HEK293T (cell line): ENCODE measurements around the gene ATG9B.

Source experiments
- CTCF ChIA-PET: fragments of 350-600 bp; formaldehyde crosslinking; extraction: SDS; loops from one replicate; lab custom pipeline; 2021; ENCODE audit warnings: antibody characterized with exemption, inconsistent platforms; lab: Yijun Ruan, JAX
- POLR2A ChIA-PET: fragments of 350-600 bp; formaldehyde crosslinking; extraction: SDS; loops from one replicate; lab custom pipeline; 2020; ENCODE audit warnings: antibody characterized with exemption, inconsistent platforms; lab: Yijun Ruan, JAX
- DNase-seq: peaks from one replicate; pipeline ENCODE4 v3.0.0; 2012; ENCODE audit warnings: mixed read lengths; ENCODE audit errors: extremely low spot score
- BHLHE40 ChIP-seq: fragments of 450-650 bp; IDR thresholded peaks from 2 replicates; pipeline ENCODE4 v1.6.1; 2016; ENCODE audit warnings: mild to moderate bottlenecking, moderate library complexity, borderline replicate concordance
- CTBP1 ChIP-seq: fragments of 450-650 bp; IDR thresholded peaks from 2 replicates; pipeline ENCODE4 v1.6.1; 2016; ENCODE audit warnings: borderline replicate concordance
- FOXA1 ChIP-seq: fragments of 450-650 bp; IDR thresholded peaks from 2 replicates; pipeline ENCODE4 v1.6.1; 2016; ENCODE audit warnings: mild to moderate bottlenecking
- FOXM1 ChIP-seq: fragments of 450-650 bp; IDR thresholded peaks from 2 replicates; pipeline ENCODE4 v1.6.1; 2017; ENCODE audit warnings: mild to moderate bottlenecking, borderline replicate concordance
- L3MBTL2 ChIP-seq: fragments of 450-650 bp; conservative IDR thresholded peaks from 2 replicates; pipeline ENCODE4 v1.6.1; 2016; ENCODE audit warnings: mild to moderate bottlenecking
- NFRKB ChIP-seq: fragments of 450-650 bp; IDR thresholded peaks from 2 replicates; pipeline ENCODE4 v1.6.1; 2016; ENCODE audit warnings: mild to moderate bottlenecking, moderate library complexity
- SP1 ChIP-seq: fragments of 450-650 bp; IDR thresholded peaks from 2 replicates; pipeline ENCODE4 v1.6.1; 2017
- SUZ12 ChIP-seq: fragments of 450-650 bp; IDR thresholded peaks from 2 replicates; pipeline ENCODE4 v1.6.1; 2016; ENCODE audit warnings: mild to moderate bottlenecking
- TARDBP ChIP-seq: fragments of 450-650 bp; IDR thresholded peaks from 2 replicates; pipeline ENCODE4 v1.6.1; 2016
- ZNF384 ChIP-seq: fragments of 450-650 bp; IDR thresholded peaks from 2 replicates; pipeline ENCODE4 v1.6.1; 2016

Gene ATG9B

DNA sequence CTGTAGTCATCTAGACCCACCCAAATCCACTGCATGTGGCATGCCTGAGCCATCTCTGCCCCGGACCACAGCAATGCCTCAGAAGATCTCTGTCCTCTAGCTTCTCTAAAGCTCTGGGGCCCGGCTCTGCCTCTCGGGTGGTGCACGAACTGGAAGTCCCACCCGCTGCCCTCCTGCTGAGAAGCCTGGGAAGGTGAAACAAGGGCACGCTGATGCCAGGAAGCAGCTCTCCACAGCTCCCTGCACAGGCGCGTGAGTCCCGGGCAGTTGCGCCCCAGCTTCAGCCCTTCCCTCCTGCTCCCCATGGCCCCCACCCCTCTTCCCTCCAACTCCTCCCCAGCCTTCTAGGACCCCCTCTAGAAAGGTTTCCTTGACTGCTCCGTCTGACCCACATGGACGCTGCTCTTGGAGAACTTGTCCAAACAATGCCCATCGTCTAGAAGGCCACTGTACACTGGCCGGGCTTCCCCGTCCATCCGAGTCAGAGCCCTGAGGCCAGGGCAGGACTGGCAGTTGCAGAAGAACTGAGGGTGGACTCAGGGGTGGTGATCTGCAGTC lies 58.9 kb downstream of the ATG9B start:
- TF ChIP-seq NFRKB (no peak), CTBP1 (no peak), TARDBP (no peak), L3MBTL2 (no peak), BHLHE40 (no peak), FOXA1 (no peak), SUZ12 (no peak), ZNF384 (no peak), FOXM1 (no peak), SP1 (no peak)
- no peak for DNase-seq
- ChIA-PET CTCF (interaction anchor here (0.7 to 2.9 kb wide), 9 partner anchors 10 to 142 kb away, joined by 3 to 33 read pairs (median 4); no protein-coding TSS in a partner anchor), POLR2A (no interaction called here)
